ENCODE data around the gene OCA2. TPM values are rescaled to one million over a fixed set of nuclear protein-coding genes. Genes with fewer than 3 reads are reported as not detected.

OCA2 gene
- total and polyA plus RNA-seq, 4 donors = 1.6 to 4.0 (median 2.5) TPM

DNA sequence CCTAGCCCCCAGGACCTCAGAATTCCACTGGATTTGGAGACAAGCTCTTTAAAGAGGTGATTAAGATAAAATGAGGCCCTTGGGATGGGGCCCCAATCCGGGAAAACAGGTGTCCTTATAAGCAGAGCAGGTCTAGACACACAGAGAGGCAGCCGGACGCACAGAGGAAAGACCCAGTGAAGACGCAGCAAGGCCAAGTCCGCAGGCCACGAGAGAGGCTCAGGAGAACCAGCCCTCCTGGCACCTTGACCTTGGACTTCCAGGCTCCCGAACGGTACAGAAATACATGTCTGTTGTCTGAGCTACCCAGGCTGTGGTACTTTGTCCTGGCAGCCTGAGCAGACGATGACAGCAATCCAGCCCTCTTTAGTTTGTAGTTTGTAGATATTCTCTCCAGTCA is 324.5 kb downstream of the OCA2 start:
- WGBS, 2 donors = 89 to 93% methylated on average over 9 of the region's 9 CpGs
- no peaks in the 10 kb centered on the region for H3K36me3 ChIP-seq (ENCODE audit: control insufficient read depth in 1 of 2, insufficient read depth in 2 of 2, low read length in 1 of 2)
- ATAC-seq (ENCODE audit: low FRiP score) (no peak), DNase-seq (no peak)
- H3K4me1 ChIP-seq (ENCODE audit: control insufficient read depth in 1 of 2, insufficient read depth in 2 of 2, low read length in 2 of 2) = no peaks in the 10 kb centered on the region
- no peak overlapping the region for H3K27ac ChIP-seq (ENCODE audit: low read depth in 1 of 2, low read length in 2 of 2)
- no peaks in the 10 kb centered on the region for H3K9me3 ChIP-seq (ENCODE audit: control insufficient read depth, low read length)
- intact Hi-C loops (cut with DNase I) = no loop called here
- no peaks in the 10 kb centered on the region for H3K27me3 ChIP-seq (ENCODE audit: control insufficient read depth in 1 of 2, insufficient read depth in 2 of 2, low read length in 1 of 2)
- H3K4me3 ChIP-seq (ENCODE audit: low read length in 2 of 2) = no peak overlapping the region

DNA sequence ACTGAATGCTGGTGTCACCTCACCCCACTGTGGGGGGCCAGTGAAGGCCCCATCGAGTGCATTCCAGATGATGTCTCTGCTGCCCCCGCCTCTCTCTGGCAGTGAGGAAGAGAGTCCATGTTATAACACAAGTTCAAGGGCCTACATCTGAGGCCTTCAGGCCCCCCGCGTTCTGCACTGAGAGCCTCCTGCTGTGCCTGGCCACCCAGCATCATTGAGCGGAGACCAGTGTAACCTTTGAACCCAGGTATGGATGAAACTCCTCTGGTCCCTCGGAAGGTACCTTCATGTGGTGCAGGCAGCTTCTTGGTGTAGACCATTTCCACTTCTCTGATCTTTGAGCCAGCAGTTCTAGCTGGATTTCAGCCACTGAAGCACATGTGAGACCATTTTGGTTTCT is 324.9 kb downstream of the OCA2 start:
- H3K9me3 ChIP-seq (ENCODE audit: control insufficient read depth, low read length) = no peaks in the 10 kb centered on the region
- intact Hi-C loops (cut with DNase I) = no loop called here
- ATAC-seq (ENCODE audit: low FRiP score) (no peak), DNase-seq (no peak)
- no peak overlapping the region for H3K27ac ChIP-seq (ENCODE audit: low read depth in 1 of 2, low read length in 2 of 2)
- no peak overlapping the region for H3K4me3 ChIP-seq (ENCODE audit: low read length in 2 of 2)
- no peaks in the 10 kb centered on the region for H3K27me3 ChIP-seq (ENCODE audit: control insufficient read depth in 1 of 2, insufficient read depth in 2 of 2, low read length in 1 of 2)
- no peaks in the 10 kb centered on the region for H3K4me1 ChIP-seq (ENCODE audit: control insufficient read depth in 1 of 2, insufficient read depth in 2 of 2, low read length in 2 of 2)
- 92 to 94% methylated on average over 6 of the region's 6 CpGs for WGBS, 2 donors
- H3K36me3 ChIP-seq (ENCODE audit: control insufficient read depth in 1 of 2, insufficient read depth in 2 of 2, low read length in 1 of 2) = no peaks in the 10 kb centered on the region

DNA sequence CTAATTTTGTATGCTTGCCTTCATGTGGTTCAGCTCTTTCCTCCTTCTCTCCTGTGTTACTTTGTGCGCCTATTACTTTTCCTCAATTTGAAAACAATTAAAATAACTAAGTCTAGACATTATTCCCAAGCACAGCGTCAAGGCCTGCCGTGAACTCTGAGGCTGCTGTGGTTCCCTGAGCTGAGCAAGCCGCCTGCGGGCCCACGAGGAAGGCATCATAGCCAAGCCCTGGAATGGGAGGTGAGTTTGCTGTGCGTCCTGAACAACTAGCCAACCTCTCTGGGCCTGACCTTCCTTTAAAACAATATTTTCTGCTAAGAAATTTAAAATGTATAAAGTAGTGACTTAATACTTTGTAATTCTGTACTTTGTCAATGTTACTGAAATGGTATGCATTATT is 327.2 kb downstream of the OCA2 start:
- ATAC-seq (ENCODE audit: low FRiP score) (no peak), DNase-seq (no peak)
- Histone ChIP-seq H3K4me3 (ENCODE audit: low read length in 2 of 2) (no peak overlapping the region), H3K36me3 (ENCODE audit: control insufficient read depth in 1 of 2, insufficient read depth in 2 of 2, low read length in 1 of 2) (no peaks in the 10 kb centered on the region), H3K4me1 (ENCODE audit: control insufficient read depth in 1 of 2, insufficient read depth in 2 of 2, low read length in 2 of 2) (no peaks in the 10 kb centered on the region), H3K9me3 (ENCODE audit: control insufficient read depth, low read length) (no peaks in the 10 kb centered on the region), H3K27me3 (ENCODE audit: control insufficient read depth in 1 of 2, insufficient read depth in 2 of 2, low read length in 1 of 2) (no peaks in the 10 kb centered on the region), H3K27ac (ENCODE audit: low read depth in 1 of 2, low read length in 2 of 2) (no peak overlapping the region)
- intact Hi-C loops (cut with DNase I) = no loop called here
- WGBS, 2 donors = 94 to 95% methylated on average over 7 of the region's 7 CpGs

DNA sequence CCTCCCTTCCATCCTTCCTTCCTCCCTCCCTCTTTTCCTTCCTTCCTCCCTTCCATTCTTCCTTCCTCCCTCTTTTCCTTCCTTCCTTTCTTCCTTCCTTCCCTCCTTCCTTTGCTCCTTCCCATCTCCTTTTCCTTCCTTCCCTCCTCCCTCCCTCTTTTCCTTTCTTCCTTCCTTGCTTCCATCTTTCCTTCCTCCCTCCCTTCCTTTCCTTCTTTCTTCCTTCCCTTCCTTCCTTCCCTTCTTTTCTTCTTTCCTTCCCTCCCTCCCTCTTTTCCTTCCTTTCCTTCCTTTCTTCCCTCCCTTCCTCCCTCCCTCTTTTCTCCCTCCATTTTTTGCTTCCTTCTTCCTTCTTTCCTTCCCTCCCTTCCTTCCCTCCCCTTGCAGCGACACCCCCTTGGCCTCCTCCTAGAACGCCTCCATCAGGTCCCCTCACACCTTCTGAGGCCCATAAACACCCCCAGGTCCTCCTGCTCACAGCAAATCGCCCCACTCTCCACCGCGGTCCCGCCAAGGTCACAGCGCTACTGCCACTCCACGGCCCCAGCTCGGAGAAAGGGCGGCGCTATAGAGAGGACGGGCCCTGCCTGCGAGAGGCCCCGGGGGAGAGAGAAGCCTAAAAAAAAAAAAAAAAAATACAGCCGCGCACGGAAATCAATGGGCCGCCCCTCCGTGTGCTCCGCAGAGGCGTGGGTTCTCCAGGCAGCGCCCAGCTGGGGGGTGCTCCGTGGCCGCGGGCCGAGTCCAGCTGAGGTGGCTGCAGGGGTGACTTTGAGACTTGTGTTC is 328.2 kb downstream of the OCA2 start:
- no peaks in the 10 kb centered on the region for H3K27me3 ChIP-seq (ENCODE audit: control insufficient read depth in 1 of 2, insufficient read depth in 2 of 2, low read length in 1 of 2)
- H3K27ac ChIP-seq (ENCODE audit: low read depth in 1 of 2, low read length in 2 of 2) = no peak overlapping the region
- DNase-seq (no peak), ATAC-seq (ENCODE audit: low FRiP score) (no peak)
- no peak overlapping the region for H3K4me3 ChIP-seq (ENCODE audit: low read length in 2 of 2)
- intact Hi-C loops (cut with DNase I) = no loop called here
- no peaks in the 10 kb centered on the region for H3K9me3 ChIP-seq (ENCODE audit: control insufficient read depth, low read length)
- H3K36me3 ChIP-seq (ENCODE audit: control insufficient read depth in 1 of 2, insufficient read depth in 2 of 2, low read length in 1 of 2) = no peaks in the 10 kb centered on the region
- no peaks in the 10 kb centered on the region for H3K4me1 ChIP-seq (ENCODE audit: control insufficient read depth in 1 of 2, insufficient read depth in 2 of 2, low read length in 2 of 2)
- 97 to 98% methylated on average over 22 to 26 of the region's 26 CpGs for WGBS, 2 donors

GRCh38 chr15:27770086-27770607 is 329.0 kb downstream of the OCA2 start:
- no peaks in the 10 kb centered on the region for H3K4me1 ChIP-seq (ENCODE audit: control insufficient read depth in 1 of 2, insufficient read depth in 2 of 2, low read length in 2 of 2)
- H3K36me3 ChIP-seq (ENCODE audit: control insufficient read depth in 1 of 2, insufficient read depth in 2 of 2, low read length in 1 of 2) = no peaks in the 10 kb centered on the region
- DNase-seq (no peak), ATAC-seq (ENCODE audit: low FRiP score) (no peak)
- intact Hi-C loops (cut with DNase I) = no loop called here
- H3K27ac ChIP-seq (ENCODE audit: low read depth in 1 of 2, low read length in 2 of 2) = no peak overlapping the region
- WGBS, 2 donors = 81 to 90% methylated on average over 48 of the region's 48 CpGs
- H3K27me3 ChIP-seq (ENCODE audit: control insufficient read depth in 1 of 2, insufficient read depth in 2 of 2, low read length in 1 of 2) = no peaks in the 10 kb centered on the region
- H3K4me3 ChIP-seq (ENCODE audit: low read length in 2 of 2) = no peak overlapping the region
- H3K9me3 ChIP-seq (ENCODE audit: control insufficient read depth, low read length) = no peaks in the 10 kb centered on the region

DNA sequence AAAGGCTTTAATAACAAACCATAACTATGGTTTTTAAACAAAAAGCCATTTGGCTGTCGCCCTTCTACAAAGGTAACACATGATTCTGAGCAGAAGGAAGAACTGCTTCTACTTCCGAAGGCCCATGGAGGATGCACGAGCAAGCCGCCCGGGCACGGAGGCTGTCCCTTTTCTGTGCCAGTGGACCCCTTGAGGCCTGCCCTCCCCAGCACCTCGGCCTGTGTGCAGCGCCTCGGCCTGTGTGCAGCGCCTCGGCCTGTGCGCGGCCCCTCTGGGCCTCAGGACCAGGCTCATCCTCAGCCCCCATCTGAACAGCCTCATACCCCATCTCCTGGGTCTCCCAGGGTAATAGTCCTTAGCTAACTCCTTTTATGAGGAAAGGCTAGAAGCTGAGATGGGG is 329.5 kb downstream of the OCA2 start:
- no peak for DNase-seq
- Histone ChIP-seq H3K4me3 (ENCODE audit: low read length in 2 of 2) (no peak overlapping the region), H3K4me1 (ENCODE audit: control insufficient read depth in 1 of 2, insufficient read depth in 2 of 2, low read length in 2 of 2) (no peaks in the 10 kb centered on the region), H3K9me3 (ENCODE audit: control insufficient read depth, low read length) (no peaks in the 10 kb centered on the region), H3K27ac (ENCODE audit: low read depth in 1 of 2, low read length in 2 of 2) (no peak overlapping the region), H3K36me3 (ENCODE audit: control insufficient read depth in 1 of 2, insufficient read depth in 2 of 2, low read length in 1 of 2) (no peaks in the 10 kb centered on the region), H3K27me3 (ENCODE audit: control insufficient read depth in 1 of 2, insufficient read depth in 2 of 2, low read length in 1 of 2) (no peaks in the 10 kb centered on the region)
- intact Hi-C loops (cut with DNase I) = no loop called here
- 96% methylated on average over 13 of the region's 13 CpGs for WGBS, 2 donors
- ATAC-seq (ENCODE audit: low FRiP score) = peak; percentile 23

- WGBS, 2 donors = 20 to 35% methylated on average over 24 of the region's 24 CpGs
- H3K27ac ChIP-seq (ENCODE audit: low read depth in 1 of 2, low read length in 2 of 2) = no peak overlapping the region
- no peaks in the 10 kb centered on the region for H3K9me3 ChIP-seq (ENCODE audit: control insufficient read depth, low read length)
- H3K36me3 ChIP-seq (ENCODE audit: control insufficient read depth in 1 of 2, insufficient read depth in 2 of 2, low read length in 1 of 2) = no peaks in the 10 kb centered on the region
- intact Hi-C loops (cut with DNase I) = no loop called here
- no peaks in the 10 kb centered on the region for H3K27me3 ChIP-seq (ENCODE audit: control insufficient read depth in 1 of 2, insufficient read depth in 2 of 2, low read length in 1 of 2)
- no peak overlapping the region for H3K4me3 ChIP-seq (ENCODE audit: low read length in 2 of 2)
- DNase-seq (no peak), ATAC-seq (ENCODE audit: low FRiP score) (no peak)
- no peaks in the 10 kb centered on the region for H3K4me1 ChIP-seq (ENCODE audit: control insufficient read depth in 1 of 2, insufficient read depth in 2 of 2, low read length in 2 of 2)
Measured at GRCh38 chr15:27768732-27769475, 330.2 kb downstream of the OCA2 start.

- H3K4me1 ChIP-seq (ENCODE audit: control insufficient read depth in 1 of 2, insufficient read depth in 2 of 2, low read length in 2 of 2) = no peaks in the 10 kb centered on the region
- H3K9me3 ChIP-seq (ENCODE audit: control insufficient read depth, low read length) = no peaks in the 10 kb centered on the region
- no peaks in the 10 kb centered on the region for H3K36me3 ChIP-seq (ENCODE audit: control insufficient read depth in 1 of 2, insufficient read depth in 2 of 2, low read length in 1 of 2)
- ATAC-seq (ENCODE audit: low FRiP score) (no peak), DNase-seq (no peak)
- H3K4me3 ChIP-seq (ENCODE audit: low read length in 2 of 2) = no peak overlapping the region
- WGBS, 2 donors = 81 to 88% methylated on average over 14 of the region's 14 CpGs
- H3K27ac ChIP-seq (ENCODE audit: low read depth in 1 of 2, low read length in 2 of 2) = no peak overlapping the region
- no peaks in the 10 kb centered on the region for H3K27me3 ChIP-seq (ENCODE audit: control insufficient read depth in 1 of 2, insufficient read depth in 2 of 2, low read length in 1 of 2)
- intact Hi-C loops (cut with DNase I) = no loop called here
Measured at GRCh38 chr15:27767918-27768640, 331.0 kb downstream of the OCA2 start.
